Pons (tissue), 1 donor: ENCODE results near the gene TUBB1.
"Not testable (repeated sequence)": the region's sequence is repeated elsewhere in the genome, so short reads cannot be mapped to it uniquely, and the experiment has no call there.

Experiments used
- DNase-seq: peaks from one replicate; pipeline ENCODE4 v3.0.0-alpha.2; 2016; ENCODE audit warnings: low spot score

The TUBB1 gene

GRCh38 chr20:59006167-59006863 lies 12.9 kb upstream of the TUBB1 start:
- no peak for DNase-seq

- DNase-seq, result no peak
Observed at GRCh38 chr20:59006864-59007664, 12.2 kb upstream of the TUBB1 start, which contains the start of gene CTSZ. Gene CTSZ (minus strand): TSS chr20:59007254. CDS start chr20:59007128, 126 bp downstream.

GRCh38 chr20:59007665-59008511 lies 11.3 kb upstream of the TUBB1 start:
- peak; percentile 63 for DNase-seq

GRCh38 chr20:59008715-59009336 lies 10.4 kb upstream of the TUBB1 start:
- no peak for DNase-seq

- no peak for DNase-seq
Observed at GRCh38 chr20:59010321-59010994, 8.8 kb upstream of the TUBB1 start.

- DNase-seq, result no peak
Observed at GRCh38 chr20:59010995-59011873, 8.0 kb upstream of the TUBB1 start.

- DNase-seq, result not testable (repeated sequence)
Observed at GRCh38 chr20:59011874-59012157, 7.4 kb upstream of the TUBB1 start.

GRCh38 chr20:59013031-59013951 lies 5.9 kb upstream of the TUBB1 start:
- no peak for DNase-seq

- DNase-seq, result no peak
Observed at GRCh38 chr20:59013959-59014608, 5.1 kb upstream of the TUBB1 start.

GRCh38 chr20:59014680-59015389 lies 4.4 kb upstream of the TUBB1 start:
- no peak for DNase-seq

- no peak for DNase-seq
Observed at GRCh38 chr20:59015411-59015810, 3.8 kb upstream of the TUBB1 start.

GRCh38 chr20:59015812-59016711 lies 3.2 kb upstream of the TUBB1 start:
- no peak for DNase-seq

GRCh38 chr20:59016795-59017492 lies 2.3 kb upstream of the TUBB1 start:
- DNase-seq, result no peak

- no peak for DNase-seq
Observed at GRCh38 chr20:59017493-59018231, 1.6 kb upstream of the TUBB1 start.

- no peak for DNase-seq
Observed at GRCh38 chr20:59018817-59019216, 412 bp upstream of the TUBB1 start.
